UCSD-AML1 (cell line): ENCODE results near the gene SPARC.
"Not testable (repeated sequence)": the region's sequence is repeated elsewhere in the genome, so short reads cannot be mapped to it uniquely, and the experiment has no call there.

Experiments used
- DNase-seq: peaks from one replicate; lab custom pipeline; 2025; ENCODE audit not compliant: unreplicated experiment; lab: John Stamatoyannopoulos, UW

Gene SPARC

GRCh38 chr5:151686674-151687407 lies at the start of gene SPARC:
Gene SPARC (minus strand): TSS chr5:151686915. CDS start chr5:151676188, 10,727 bp downstream.
- DNase-seq, result peak; percentile 58

- DNase-seq, result no peak
These were observed 48.9 kb upstream of the SPARC start for GRCh38 chr5:151735646-151736045.

GRCh38 chr5:151734064-151734408 lies 47.3 kb upstream of the SPARC start:
- no peak for DNase-seq

GRCh38 chr5:151733358-151734063 lies 46.8 kb upstream of the SPARC start:
- no peak for DNase-seq

GRCh38 chr5:151730381-151730780 lies 43.7 kb upstream of the SPARC start:
- no peak for DNase-seq

- not testable (repeated sequence) for DNase-seq
These were observed 42.9 kb upstream of the SPARC start for GRCh38 chr5:151729597-151729996.

- no peak for DNase-seq
These were observed 37.6 kb upstream of the SPARC start for GRCh38 chr5:151724360-151724759.

- no peak for DNase-seq
These were observed 35.8 kb upstream of the SPARC start for GRCh38 chr5:151722546-151722945.

- no peak for DNase-seq
These were observed 35.2 kb upstream of the SPARC start for GRCh38 chr5:151721812-151722391.

- DNase-seq, result no peak
These were observed 34.5 kb upstream of the SPARC start for GRCh38 chr5:151721087-151721646.

- DNase-seq, result no peak
These were observed 33.5 kb upstream of the SPARC start for GRCh38 chr5:151720215-151720614.

GRCh38 chr5:151719228-151720000 lies 32.7 kb upstream of the SPARC start:
- DNase-seq, result peak; percentile 35

- no peak for DNase-seq
These were observed 31.9 kb upstream of the SPARC start for GRCh38 chr5:151718646-151719045.

GRCh38 chr5:151718153-151718552 lies 31.4 kb upstream of the SPARC start:
- no peak for DNase-seq

GRCh38 chr5:151717416-151717815 lies 30.7 kb upstream of the SPARC start:
- DNase-seq, result no peak

- no peak for DNase-seq
These were observed 22.5 kb upstream of the SPARC start for GRCh38 chr5:151709109-151709735.

- no peak for DNase-seq
These were observed 21.4 kb upstream of the SPARC start for GRCh38 chr5:151708126-151708525.

GRCh38 chr5:151707567-151707966 lies 20.9 kb upstream of the SPARC start:
- DNase-seq, result no peak

- DNase-seq, result no peak
These were observed 20.2 kb upstream of the SPARC start for GRCh38 chr5:151706906-151707305.

- no peak for DNase-seq
These were observed 17.1 kb upstream of the SPARC start for GRCh38 chr5:151703780-151704179.

GRCh38 chr5:151703227-151703626 lies 16.5 kb upstream of the SPARC start:
- no peak for DNase-seq
